ENCODE measurements around the gene DNMT1. TPM values are rescaled to one million over a fixed set of nuclear protein-coding genes. Genes with fewer than 3 reads are reported as not detected.
A peak's percentile ranks its signal among the peaks of the same experiment; 100 is the strongest.

Gene DNMT1
- total RNA-seq, 1 experiment from 2014 or later: 210 TPM

DNA sequence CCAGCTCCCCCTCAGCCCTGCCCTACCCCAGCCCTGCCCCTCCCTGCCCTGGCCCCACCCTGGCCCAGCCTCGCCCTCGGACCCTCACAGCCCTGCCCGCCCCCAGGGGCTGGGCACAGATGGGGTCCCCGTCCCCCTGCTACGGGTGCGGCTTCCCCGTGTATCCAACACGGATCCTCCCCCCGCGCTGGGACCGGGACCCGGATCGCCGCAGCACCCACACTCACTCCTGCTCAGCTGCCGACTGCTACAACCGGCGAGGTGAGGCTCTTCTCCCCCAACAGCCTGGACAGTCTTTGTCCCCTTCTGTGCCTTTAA, 103.4 kb downstream of the DNMT1 start (continued):
- TF ChIP-seq, protein P1, sequence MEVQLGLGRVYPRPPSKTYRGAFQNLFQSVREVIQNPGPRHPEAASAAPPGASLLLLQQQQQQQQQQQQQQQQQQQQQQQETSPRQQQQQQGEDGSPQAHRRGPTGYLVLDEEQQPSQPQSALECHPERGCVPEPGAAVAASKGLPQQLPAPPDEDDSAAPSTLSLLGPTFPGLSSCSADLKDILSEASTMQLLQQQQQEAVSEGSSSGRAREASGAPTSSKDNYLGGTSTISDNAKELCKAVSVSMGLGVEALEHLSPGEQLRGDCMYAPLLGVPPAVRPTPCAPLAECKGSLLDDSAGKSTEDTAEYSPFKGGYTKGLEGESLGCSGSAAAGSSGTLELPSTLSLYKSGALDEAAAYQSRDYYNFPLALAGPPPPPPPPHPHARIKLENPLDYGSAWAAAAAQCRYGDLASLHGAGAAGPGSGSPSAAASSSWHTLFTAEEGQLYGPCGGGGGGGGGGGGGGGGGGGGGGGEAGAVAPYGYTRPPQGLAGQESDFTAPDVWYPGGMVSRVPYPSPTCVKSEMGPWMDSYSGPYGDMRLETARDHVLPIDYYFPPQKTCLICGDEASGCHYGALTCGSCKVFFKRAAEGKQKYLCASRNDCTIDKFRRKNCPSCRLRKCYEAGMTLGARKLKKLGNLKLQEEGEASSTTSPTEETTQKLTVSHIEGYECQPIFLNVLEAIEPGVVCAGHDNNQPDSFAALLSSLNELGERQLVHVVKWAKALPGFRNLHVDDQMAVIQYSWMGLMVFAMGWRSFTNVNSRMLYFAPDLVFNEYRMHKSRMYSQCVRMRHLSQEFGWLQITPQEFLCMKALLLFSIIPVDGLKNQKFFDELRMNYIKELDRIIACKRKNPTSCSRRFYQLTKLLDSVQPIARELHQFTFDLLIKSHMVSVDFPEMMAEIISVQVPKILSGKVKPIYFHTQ (CRISPR knock-in tag; IDR thresholded peaks at IDR 0.05): no peak
- TF ChIP-seq, protein P2, sequence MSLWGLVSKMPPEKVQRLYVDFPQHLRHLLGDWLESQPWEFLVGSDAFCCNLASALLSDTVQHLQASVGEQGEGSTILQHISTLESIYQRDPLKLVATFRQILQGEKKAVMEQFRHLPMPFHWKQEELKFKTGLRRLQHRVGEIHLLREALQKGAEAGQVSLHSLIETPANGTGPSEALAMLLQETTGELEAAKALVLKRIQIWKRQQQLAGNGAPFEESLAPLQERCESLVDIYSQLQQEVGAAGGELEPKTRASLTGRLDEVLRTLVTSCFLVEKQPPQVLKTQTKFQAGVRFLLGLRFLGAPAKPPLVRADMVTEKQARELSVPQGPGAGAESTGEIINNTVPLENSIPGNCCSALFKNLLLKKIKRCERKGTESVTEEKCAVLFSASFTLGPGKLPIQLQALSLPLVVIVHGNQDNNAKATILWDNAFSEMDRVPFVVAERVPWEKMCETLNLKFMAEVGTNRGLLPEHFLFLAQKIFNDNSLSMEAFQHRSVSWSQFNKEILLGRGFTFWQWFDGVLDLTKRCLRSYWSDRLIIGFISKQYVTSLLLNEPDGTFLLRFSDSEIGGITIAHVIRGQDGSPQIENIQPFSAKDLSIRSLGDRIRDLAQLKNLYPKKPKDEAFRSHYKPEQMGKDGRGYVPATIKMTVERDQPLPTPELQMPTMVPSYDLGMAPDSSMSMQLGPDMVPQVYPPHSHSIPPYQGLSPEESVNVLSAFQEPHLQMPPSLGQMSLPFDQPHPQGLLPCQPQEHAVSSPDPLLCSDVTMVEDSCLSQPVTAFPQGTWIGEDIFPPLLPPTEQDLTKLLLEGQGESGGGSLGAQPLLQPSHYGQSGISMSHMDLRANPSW (CRISPR knock-in tag; conservative IDR thresholded peaks at IDR 0.05; ENCODE audit: low read depth): no peak

DNA sequence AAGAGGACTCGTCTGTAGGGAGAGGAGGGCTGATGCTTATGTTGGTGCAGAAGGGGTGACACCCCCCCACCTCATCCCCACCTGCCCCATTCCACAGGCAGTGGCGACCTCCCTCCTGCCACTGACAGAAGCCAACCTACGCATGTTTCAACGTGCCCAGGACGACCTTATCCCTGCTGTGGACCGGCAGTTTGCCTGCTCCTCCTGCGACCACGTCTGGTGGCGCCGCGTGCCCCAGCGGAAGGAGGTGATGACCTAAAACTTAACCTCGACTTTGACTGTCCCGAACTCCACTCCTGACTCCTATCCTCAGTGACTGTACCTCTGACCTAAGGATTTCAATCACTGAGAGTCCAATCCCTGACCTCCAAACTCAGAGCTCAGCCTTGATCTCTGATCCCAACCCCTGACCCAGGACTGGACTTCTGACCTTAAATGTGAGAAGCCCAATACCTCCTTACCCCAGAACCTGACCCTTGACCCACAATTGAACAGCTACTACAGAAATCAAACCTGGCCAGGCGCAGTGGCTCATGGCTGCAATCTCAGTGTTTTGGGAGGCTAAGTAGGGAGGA, 104.9 kb downstream of the DNMT1 start:
- no peak for ATAC-seq
- Mint-ChIP-seq H3K4me1 (peaks cover 8% of the 10 kb centered on the region; the same call in 1 of the 2 replicates), H3K27me3 (ENCODE audit: low read depth) (peaks cover 25% of the 10 kb centered on the region), H3K4me3 (no peak overlapping the region), H3K36me3 (peaks cover 14% of the 10 kb centered on the region), H3K9me3 (no peaks in the 10 kb centered on the region), H3K27ac (no peak overlapping the region)
- ChIA-PET POLR2A (no interaction called here), CTCF (interaction anchor here (1.6 kb wide), 1 partner anchor 9 kb away, joined by 6 read pairs; no protein-coding TSS in a partner anchor)
- no peak for DNase-seq (ENCODE audit: low spot score)
- TF ChIP-seq SP1 (CRISPR knock-in tag; conservative IDR thresholded peaks at IDR 0.05) (no peak), RELA (CRISPR knock-in tag; IDR thresholded peaks at IDR 0.05; ENCODE audit: borderline replicate concordance) (no peak)
- TF ChIP-seq, protein P3, sequence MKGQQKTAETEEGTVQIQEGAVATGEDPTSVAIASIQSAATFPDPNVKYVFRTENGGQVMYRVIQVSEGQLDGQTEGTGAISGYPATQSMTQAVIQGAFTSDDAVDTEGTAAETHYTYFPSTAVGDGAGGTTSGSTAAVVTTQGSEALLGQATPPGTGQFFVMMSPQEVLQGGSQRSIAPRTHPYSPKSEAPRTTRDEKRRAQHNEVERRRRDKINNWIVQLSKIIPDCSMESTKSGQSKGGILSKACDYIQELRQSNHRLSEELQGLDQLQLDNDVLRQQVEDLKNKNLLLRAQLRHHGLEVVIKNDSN (CRISPR knock-in tag; IDR thresholded peaks at IDR 0.05): no peak
- TF ChIP-seq, protein P4, sequence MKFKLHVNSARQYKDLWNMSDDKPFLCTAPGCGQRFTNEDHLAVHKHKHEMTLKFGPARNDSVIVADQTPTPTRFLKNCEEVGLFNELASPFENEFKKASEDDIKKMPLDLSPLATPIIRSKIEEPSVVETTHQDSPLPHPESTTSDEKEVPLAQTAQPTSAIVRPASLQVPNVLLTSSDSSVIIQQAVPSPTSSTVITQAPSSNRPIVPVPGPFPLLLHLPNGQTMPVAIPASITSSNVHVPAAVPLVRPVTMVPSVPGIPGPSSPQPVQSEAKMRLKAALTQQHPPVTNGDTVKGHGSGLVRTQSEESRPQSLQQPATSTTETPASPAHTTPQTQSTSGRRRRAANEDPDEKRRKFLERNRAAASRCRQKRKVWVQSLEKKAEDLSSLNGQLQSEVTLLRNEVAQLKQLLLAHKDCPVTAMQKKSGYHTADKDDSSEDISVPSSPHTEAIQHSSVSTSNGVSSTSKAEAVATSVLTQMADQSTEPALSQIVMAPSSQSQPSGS (CRISPR knock-in tag; IDR thresholded peaks at IDR 0.05; ENCODE audit: borderline replicate concordance, low read depth): no peak
- TF ChIP-seq, protein P5, sequence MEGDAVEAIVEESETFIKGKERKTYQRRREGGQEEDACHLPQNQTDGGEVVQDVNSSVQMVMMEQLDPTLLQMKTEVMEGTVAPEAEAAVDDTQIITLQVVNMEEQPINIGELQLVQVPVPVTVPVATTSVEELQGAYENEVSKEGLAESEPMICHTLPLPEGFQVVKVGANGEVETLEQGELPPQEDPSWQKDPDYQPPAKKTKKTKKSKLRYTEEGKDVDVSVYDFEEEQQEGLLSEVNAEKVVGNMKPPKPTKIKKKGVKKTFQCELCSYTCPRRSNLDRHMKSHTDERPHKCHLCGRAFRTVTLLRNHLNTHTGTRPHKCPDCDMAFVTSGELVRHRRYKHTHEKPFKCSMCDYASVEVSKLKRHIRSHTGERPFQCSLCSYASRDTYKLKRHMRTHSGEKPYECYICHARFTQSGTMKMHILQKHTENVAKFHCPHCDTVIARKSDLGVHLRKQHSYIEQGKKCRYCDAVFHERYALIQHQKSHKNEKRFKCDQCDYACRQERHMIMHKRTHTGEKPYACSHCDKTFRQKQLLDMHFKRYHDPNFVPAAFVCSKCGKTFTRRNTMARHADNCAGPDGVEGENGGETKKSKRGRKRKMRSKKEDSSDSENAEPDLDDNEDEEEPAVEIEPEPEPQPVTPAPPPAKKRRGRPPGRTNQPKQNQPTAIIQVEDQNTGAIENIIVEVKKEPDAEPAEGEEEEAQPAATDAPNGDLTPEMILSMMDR (IDR thresholded peaks at IDR 0.05): no peak

DNA sequence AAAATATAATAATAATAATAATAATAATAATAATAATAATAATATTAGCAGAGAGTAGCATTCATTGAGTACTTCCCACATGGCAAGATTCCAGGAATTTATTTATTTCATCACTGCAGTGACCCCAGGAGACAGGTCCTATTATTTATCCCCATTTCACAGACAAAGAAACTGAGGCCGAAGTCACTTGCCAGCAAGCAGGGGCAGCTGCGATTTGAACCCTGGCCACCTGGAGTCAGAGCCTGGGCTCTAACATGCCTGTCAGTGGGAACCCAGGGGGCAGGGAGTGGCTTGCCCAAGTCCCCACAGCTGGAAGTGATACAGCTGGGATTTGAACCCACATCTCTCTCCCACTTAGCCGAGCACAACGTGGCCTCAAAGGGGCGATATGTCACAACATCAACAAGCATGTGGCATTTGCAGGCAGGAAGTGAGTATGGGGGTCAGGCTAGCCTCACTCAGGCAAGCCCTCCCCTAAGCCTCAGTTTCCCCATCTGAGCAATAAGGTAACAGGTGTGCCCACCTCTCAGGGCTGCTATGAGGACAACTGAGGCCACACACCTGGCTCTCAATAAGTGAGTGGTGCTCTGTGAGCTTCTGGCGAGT, 105.7 kb downstream of the DNMT1 start:
- Mint-ChIP-seq H3K9me3 (no peaks in the 10 kb centered on the region), H3K36me3 (peaks cover 14% of the 10 kb centered on the region), H3K4me3 (no peak overlapping the region), H3K27me3 (ENCODE audit: low read depth) (peaks cover 19% of the 10 kb centered on the region), H3K4me1 (peaks cover 8% of the 10 kb centered on the region; the same call in 1 of the 2 replicates), H3K27ac (no peak overlapping the region)
- DNase-seq (ENCODE audit: low spot score) (no peak), ATAC-seq (no peak)
- CTCF ChIA-PET: interaction anchor here (1.2 kb wide), 1 partner anchor 10 kb away, joined by 4 read pairs; no protein-coding TSS in a partner anchor
- no peak for TF ChIP-seq CREB1 (CRISPR knock-in tag; IDR thresholded peaks at IDR 0.05)
- 0 out of 2 replicates have a peak, but pooled peaks have one; percentile 45 for TF ChIP-seq GTF2I (CRISPR knock-in tag; conservative IDR thresholded peaks at IDR 0.05)
- POLR2A ChIA-PET: no interaction called here

All from WTC11 (cell line).